Measurements from ENCODE around the gene USP35.
"Not testable (repeated sequence)": the region's sequence is repeated elsewhere in the genome, so short reads cannot be mapped to it uniquely, and the experiment has no call there.

The USP35 gene

GRCh38 chr11:78218707-78219492, 30.2 kb downstream of the USP35 start:
- no peak for DNase-seq

- no peak for DNase-seq
Measured at GRCh38 chr11:78219493-78220217, 30.9 kb downstream of the USP35 start.

GRCh38 chr11:78220218-78221157, 31.8 kb downstream of the USP35 start:
- no peak for DNase-seq

GRCh38 chr11:78221396-78222315, 32.9 kb downstream of the USP35 start:
- no peak for DNase-seq

DNA sequence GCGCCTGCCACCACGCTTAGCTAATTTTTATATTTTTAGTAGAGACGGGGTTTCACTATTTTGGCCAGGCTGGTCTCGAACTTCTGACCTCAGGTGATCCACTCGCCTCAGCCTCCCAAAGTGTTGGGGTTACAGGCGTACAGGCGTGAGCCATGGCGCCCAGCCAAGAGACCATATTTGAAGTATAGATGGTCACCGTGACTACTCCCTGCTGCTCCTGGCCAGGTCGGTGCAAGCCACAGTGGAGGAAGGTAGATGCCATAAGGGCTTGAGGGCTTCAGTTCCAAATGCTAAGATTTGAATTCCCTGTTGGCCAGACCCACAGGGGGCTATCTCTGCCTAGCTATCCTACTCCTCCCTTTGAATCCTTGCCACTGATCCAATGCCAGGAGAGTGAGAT, 34.0 kb downstream of the USP35 start:
- not testable (repeated sequence) for DNase-seq

GRCh38 chr11:78223320-78223954, 34.7 kb downstream of the USP35 start:
- no peak for DNase-seq

DNA sequence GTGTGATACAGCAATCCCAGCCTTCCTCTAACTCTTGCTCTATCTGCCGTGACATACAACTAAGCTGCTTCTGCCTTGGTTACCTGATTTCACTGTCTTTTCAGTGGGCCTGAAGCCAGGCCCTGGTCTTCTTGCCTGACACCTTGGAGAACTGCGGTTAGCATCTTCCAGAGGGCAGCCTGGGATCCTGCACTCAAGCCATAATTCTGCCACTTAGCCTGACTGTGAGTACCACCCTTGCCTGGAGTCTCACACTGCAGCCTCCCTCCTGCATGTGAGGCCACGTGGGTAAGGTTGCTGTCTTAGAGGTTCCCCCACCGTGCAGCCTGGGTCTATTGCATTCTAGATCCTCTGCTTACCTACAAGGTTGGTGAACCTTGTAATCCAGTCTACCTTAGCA, 35.8 kb downstream of the USP35 start:
- no peak for DNase-seq

GRCh38 chr11:78224906-78225420, 36.2 kb downstream of the USP35 start:
- no peak for DNase-seq

DNA sequence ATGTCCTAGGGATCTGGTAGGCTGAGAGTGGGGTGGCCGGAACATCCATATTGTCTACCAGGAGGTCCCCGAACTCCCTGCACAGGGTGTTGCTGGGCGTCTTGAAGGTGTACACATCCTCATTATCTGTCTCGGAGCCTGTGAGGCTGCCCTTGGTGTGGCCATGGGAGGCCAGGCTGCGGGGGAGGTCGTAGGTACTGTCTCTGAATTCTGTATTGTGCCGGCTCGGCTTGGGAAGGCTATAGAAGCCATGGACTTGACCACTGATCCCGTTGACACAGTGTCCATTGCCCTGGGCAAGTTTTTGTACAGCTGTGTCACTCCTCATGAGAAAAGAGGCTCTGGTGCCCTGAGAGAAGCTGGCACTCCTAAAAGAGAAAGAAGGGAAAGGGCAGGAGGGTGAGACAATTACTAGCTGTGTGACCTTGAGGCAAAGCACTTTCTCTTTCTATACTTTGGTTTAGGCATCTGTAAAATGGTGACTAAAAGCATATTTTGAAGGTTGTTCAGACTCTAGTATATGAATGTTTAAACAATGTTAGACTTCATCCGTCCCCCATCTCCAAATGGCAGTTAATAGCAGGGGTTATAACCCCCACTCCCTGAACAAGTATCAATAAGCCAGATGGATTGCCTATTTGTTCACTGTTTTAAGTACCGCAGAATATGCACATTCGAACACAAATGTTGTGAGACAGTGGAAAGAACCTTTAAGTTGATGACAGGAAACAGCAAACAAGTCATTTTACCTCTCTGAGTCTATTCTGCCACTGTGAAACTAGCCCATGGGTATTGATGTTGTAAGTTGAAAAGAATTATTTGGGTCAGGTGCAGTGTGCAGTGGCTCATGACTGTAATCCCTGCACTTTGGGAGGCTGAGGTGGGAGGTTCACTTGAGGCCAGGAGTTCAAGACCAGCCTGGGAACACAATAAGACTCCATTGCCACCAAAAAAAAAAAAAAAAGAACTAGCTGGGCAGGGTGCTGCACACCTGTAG, 38.3 kb downstream of the USP35 start:
- no peak for DNase-seq

- DNase-seq: no peak
Measured at GRCh38 chr11:78227921-78228320, 39.2 kb downstream of the USP35 start.

DNA sequence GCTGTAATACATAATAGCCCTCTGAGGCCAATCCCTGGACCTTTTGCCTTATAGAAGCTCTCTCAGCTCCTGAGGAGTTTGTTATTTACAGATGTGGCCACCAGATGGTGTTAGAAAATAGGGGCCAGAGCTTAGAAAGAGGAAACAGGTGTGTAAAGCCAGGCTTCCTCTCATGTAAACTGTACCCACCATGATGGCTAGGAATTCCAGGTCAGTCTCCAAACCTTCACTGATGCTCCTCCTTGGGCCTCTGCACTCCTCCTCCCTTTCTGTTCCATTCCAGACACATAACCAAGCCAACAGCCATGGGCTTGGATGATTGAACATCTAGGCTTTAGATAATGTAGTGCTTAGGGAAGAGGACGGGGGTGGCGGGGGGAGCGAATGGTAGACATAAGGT, 39.7 kb downstream of the USP35 start:
- no peak for DNase-seq

GRCh38 chr11:78229106-78229505, 40.4 kb downstream of the USP35 start:
- DNase-seq: no peak

GRCh38 chr11:78230161-78230877, 41.6 kb downstream of the USP35 start:
- DNase-seq: no peak

DNA sequence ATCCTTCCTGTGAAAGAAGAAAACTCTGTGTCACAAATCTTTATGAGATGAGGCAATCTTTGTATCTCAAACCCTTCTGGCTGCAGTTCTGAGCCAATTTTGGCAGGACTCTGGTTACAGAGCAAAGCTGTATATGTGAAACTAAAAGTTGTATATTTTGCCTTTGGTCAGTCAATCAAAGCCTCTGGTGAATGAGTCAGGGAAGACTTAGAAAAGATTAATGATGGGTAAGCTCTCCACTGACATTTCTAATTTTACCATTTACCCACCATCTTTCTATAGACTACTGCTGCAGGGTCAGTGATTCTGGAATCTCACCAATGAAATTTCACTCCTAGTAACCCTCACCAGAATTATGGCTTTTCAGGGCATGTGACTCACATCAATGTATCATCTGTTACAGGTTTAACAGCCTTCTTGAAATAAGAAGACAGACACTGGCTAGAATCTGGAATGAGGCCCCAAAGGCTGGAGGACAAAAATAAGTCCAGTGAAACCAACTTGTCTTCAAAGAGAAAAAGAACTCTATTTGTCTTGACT, 43.3 kb downstream of the USP35 start:
- no peak for DNase-seq

- DNase-seq: not testable (repeated sequence)
Measured at GRCh38 chr11:78233046-78233445, 44.3 kb downstream of the USP35 start.

DNA sequence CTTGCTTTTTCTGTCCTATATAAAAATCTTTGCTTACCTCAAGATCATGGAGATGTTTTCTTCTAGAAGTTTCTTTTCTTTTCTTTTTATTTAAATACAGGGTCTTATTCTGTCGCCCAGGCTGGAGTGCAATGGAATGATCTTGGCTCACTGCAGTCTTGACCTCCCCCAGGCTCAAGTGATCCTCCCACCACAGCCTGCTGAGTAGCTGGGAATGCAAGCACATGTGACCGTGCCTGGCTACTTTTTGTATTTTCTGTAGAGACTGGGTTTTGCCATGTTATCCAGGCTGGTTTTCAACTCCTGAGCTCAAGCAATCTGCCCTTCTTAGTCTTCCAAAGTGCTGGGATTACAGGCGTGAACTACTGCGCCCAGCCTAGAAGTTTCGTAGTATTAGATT, 45.3 kb downstream of the USP35 start:
- no peak for DNase-seq

DNA sequence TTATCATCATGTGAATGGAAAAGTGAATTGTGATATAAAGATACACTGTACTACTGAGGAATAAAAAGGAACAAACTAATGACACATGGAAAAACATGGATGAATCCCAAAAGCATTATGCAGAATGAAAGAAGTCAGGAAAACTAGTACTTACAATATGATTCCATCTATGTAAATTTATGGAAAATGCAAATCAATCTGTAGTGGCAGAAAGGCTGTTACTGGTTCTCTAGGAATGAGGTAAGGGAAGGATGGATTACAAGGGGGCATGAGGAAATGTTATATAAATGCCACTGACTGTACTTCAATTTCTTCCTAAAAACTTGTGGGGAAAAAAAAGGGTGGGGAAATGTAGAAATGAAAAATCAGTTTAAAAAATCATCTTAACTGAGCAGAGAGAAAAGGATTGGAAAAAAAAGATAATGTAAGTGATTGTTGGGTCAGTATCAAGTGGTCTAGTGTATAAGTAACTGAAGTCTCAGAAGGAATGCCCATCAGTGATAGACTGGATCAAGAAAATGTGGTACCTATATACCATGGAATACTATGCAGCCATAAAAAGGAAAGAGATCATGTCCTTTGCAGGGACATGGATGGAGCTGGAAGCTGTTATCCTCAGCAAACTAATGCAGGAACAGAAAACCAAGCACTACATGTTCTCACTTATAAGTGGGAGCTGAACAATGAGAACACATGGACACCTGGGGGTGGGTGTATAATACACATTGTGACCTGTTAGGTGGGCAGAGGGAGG, 48.8 kb downstream of the USP35 start:
- DNase-seq: no peak

DNA sequence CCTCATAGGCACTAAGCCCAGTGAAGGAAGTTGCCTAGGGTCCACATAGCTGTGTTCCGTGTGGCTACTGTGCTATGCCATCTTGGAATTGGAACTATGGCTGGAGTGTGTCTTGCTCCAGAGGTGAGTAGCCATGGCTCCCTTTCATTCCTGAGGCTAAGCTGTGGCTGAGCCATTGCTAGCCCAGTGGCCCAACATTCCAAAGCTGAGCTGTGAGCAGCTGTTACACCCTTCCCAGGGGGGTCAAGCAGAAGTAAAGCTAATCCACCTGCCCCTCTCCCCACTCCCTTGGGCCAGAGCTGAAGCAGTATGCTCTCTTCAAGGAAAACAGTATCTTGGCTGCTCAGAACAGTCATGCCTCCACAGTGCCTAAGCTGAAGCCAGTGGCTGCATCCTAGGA, 51.1 kb downstream of the USP35 start:
- no peak for DNase-seq

All from activated CD8-positive, alpha-beta memory T cell treated with anti-CD3 and anti-CD28 coated beads, Interleukin-2, amount 50 U/mL, for 4 hours (primary cell).